IMR-90 (cell line): ENCODE measurements around the gene SYNGR2. TPM values are rescaled to one million over a fixed set of nuclear protein-coding genes. Genes with fewer than 3 reads are reported as not detected.

Experiments
- ATAC-seq: fragments of 200-7000 bp; cut with Tn5 transposase; 2 replicates; pipeline ENCODE4 v1.9.1; 2020; ENCODE audit warnings: low read depth, mild to moderate bottlenecking, moderate library complexity
- BruUV-seq: library from RNA; stranded (reverse); fragments of 400-500 nt; replicated peaks from 2 replicates; lab custom pipeline; 2021; lab: Mats Ljungman, UMichigan
- CTCF ChIA-PET: fragments of 300-600 bp; formaldehyde crosslinking; extraction: SDS; loops from one replicate; lab custom pipeline; 2021; ENCODE audit warnings: antibody characterized with exemption; lab: Yijun Ruan, JAX
- POLR2A ChIA-PET: fragments of 300-600 bp; sonication (Branson Sonifier 250); formaldehyde crosslinking; loops from one replicate; lab custom pipeline; 2022; ENCODE audit warnings: antibody characterized with exemption; ENCODE audit not compliant: unreplicated experiment; lab: Charles Lee
- DNase-seq: peaks from one replicate; pipeline ENCODE4 v3.0.0; 2013
- H2AFZ ChIP-seq: replicated peaks from 2 replicates; pipeline ENCODE3; 2013; ENCODE audit warnings: low read length, mild to moderate bottlenecking; ENCODE audit not compliant: poor library complexity
- H2AK5ac ChIP-seq: 2 replicates; pipeline ENCODE4 v1.6.1; 2013; ENCODE audit warnings: low read depth, low read length, inconsistent platforms
- H2AK9ac ChIP-seq: replicated peaks from 2 replicates; pipeline ENCODE3; 2013; ENCODE audit warnings: mild to moderate bottlenecking, low read depth, low read length, moderate library complexity; ENCODE audit not compliant: poor library complexity
- H2BK120ac ChIP-seq: 2 replicates; pipeline ENCODE4 v1.6.1; 2013; ENCODE audit warnings: low read depth, low read length, inconsistent platforms
- H2BK15ac ChIP-seq: 3 replicates; pipeline ENCODE4 v1.6.1; 2013; ENCODE audit warnings: low read depth, low read length, inconsistent platforms
- H2BK20ac ChIP-seq: 2 replicates; pipeline ENCODE4 v1.6.1; 2013; ENCODE audit warnings: low read depth, mild to moderate bottlenecking, inconsistent platforms, low read length, moderate library complexity
- H2BK5ac ChIP-seq: 2 replicates; pipeline ENCODE4 v1.6.1; 2013; ENCODE audit warnings: mild to moderate bottlenecking, low read depth, low read length, inconsistent platforms; ENCODE audit not compliant: poor library complexity, severe bottlenecking
- H3K14ac ChIP-seq: replicated peaks from 2 replicates; pipeline ENCODE4 v1.6.1; 2013; ENCODE audit warnings: low read depth, low read length, inconsistent platforms
- H3K18ac ChIP-seq: 2 replicates; pipeline ENCODE4 v1.6.1; 2013; ENCODE audit warnings: low read depth, low read length, control low read depth
- H3K23ac ChIP-seq: 2 replicates; pipeline ENCODE4 v1.6.1; 2013; ENCODE audit warnings: low read depth, low read length, inconsistent platforms
- H3K27ac ChIP-seq: 2 replicates; pipeline ENCODE4 v1.5.1; 2013; ENCODE audit warnings: mild to moderate bottlenecking, control low read depth, low read length; ENCODE audit not compliant: insufficient read depth
- H3K27me3 ChIP-seq: 2 replicates; pipeline ENCODE4 v1.6.1; 2013; ENCODE audit warnings: low read length; ENCODE audit not compliant: control insufficient read depth, insufficient read depth
- H3K36me3 ChIP-seq: 2 replicates; pipeline ENCODE4 v1.6.1; 2013; ENCODE audit warnings: low read length, mixed read lengths; ENCODE audit not compliant: control insufficient read depth, insufficient read depth
- H3K4ac ChIP-seq: 2 replicates; pipeline ENCODE4 v1.6.1; 2013; ENCODE audit warnings: low read depth, low read length, inconsistent platforms
- H3K4me1 ChIP-seq: 2 replicates; pipeline ENCODE4 v1.6.1; 2013; ENCODE audit warnings: low read length, mixed read lengths; ENCODE audit not compliant: control insufficient read depth, insufficient read depth
- H3K4me2 ChIP-seq: 2 replicates; pipeline ENCODE4 v1.6.1; 2013; ENCODE audit warnings: low read depth, mild to moderate bottlenecking, control low read depth, low read length, moderate library complexity
- H3K4me3 ChIP-seq: 2 replicates; pipeline ENCODE4 v1.5.1; 2013; ENCODE audit warnings: low read depth, mild to moderate bottlenecking, control low read depth, low read length, moderate library complexity; ENCODE audit not compliant: insufficient read depth
- H3K56ac ChIP-seq: 2 replicates; pipeline ENCODE4 v1.6.1; 2013; ENCODE audit warnings: low read length, inconsistent platforms; ENCODE audit not compliant: insufficient read depth; ENCODE audit errors: extremely low read depth
- H3K79me1 ChIP-seq, 2 experiments: 2 replicates each; pipeline ENCODE4 v1.6.1; 2013; ENCODE audit warnings: low read length in 2 of 2, inconsistent platforms in 1 of 2, low read depth in 1 of 2
- H3K9ac ChIP-seq: 2 replicates; pipeline ENCODE4 v1.6.1; 2013; ENCODE audit warnings: low read depth, low read length, control low read depth
- H3K9me1 ChIP-seq: 2 replicates; pipeline ENCODE4 v1.6.1; 2013; ENCODE audit warnings: low read length, inconsistent platforms; ENCODE audit not compliant: insufficient read depth
- H3K9me3 ChIP-seq: 2 replicates; pipeline ENCODE4 v1.6.1; 2013; ENCODE audit warnings: low read length; ENCODE audit not compliant: control insufficient read depth, insufficient read depth
- H4K20me1 ChIP-seq: 2 replicates; pipeline ENCODE4 v1.6.1; 2013; ENCODE audit warnings: low read length, inconsistent platforms; ENCODE audit not compliant: insufficient read depth
- H4K5ac ChIP-seq: 2 replicates; pipeline ENCODE4 v1.6.1; 2013; ENCODE audit warnings: mild to moderate bottlenecking, low read depth, low read length, control low read depth
- H4K8ac ChIP-seq, 2 experiments: 2 replicates each; pipeline ENCODE4 v1.6.1; 2013; ENCODE audit warnings: low read depth in 2 of 2, low read length in 2 of 2, control low read depth in 1 of 2, inconsistent platforms in 1 of 2
- H4K91ac ChIP-seq: 2 replicates; pipeline ENCODE4 v1.6.1; 2013; ENCODE audit warnings: low read depth, low read length, inconsistent platforms; ENCODE audit not compliant: insufficient read depth
- BHLHE40 ChIP-seq: fragments of 150-350 bp; IDR thresholded peaks from 2 replicates; pipeline ENCODE4 v1.6.1; 2016; ENCODE audit warnings: mild to moderate bottlenecking, low read depth, low read length
- CHD1 ChIP-seq: IDR thresholded peaks from 2 replicates; pipeline ENCODE4 v1.6.1; 2012; ENCODE audit warnings: low read depth, low read length, improper control_type of control experiment
- CTCF ChIP-seq: conservative IDR thresholded peaks from 2 replicates; pipeline ENCODE4 v1.5.1; 2012; ENCODE audit warnings: mild to moderate bottlenecking, low read depth, low read length, improper control_type of control experiment
- ELK1 ChIP-seq: fragments of 150-350 bp; IDR thresholded peaks from 2 replicates; pipeline ENCODE4 v1.6.1; 2016; ENCODE audit warnings: low read depth, mild to moderate bottlenecking, low read length, moderate library complexity, borderline replicate concordance
- FOS ChIP-seq: fragments of 150-350 bp; IDR thresholded peaks from 2 replicates; pipeline ENCODE4 v1.6.1; 2016; ENCODE audit warnings: low read depth, low read length
- MAFK ChIP-seq: IDR thresholded peaks from 2 replicates; pipeline ENCODE4 v1.6.1; 2012; ENCODE audit warnings: low read depth, low read length, improper control_type of control experiment
- MAZ ChIP-seq: IDR thresholded peaks from 2 replicates; pipeline ENCODE4 v1.6.1; 2012; ENCODE audit warnings: low read depth, mild to moderate bottlenecking, low read length, improper control_type of control experiment, moderate library complexity, borderline replicate concordance
- MXI1 ChIP-seq: IDR thresholded peaks from 2 replicates; pipeline ENCODE4 v1.6.1; 2012; ENCODE audit warnings: low read depth, mild to moderate bottlenecking, low read length, moderate library complexity, borderline replicate concordance
- NFE2L2 ChIP-seq: fragments of 150-350 bp; IDR thresholded peaks from 2 replicates; pipeline ENCODE4 v1.6.1; 2016; ENCODE audit warnings: low read depth, mild to moderate bottlenecking, low read length
- POLR2A ChIP-seq: IDR thresholded peaks from 2 replicates; pipeline ENCODE4 v1.6.1; 2012; ENCODE audit warnings: mild to moderate bottlenecking, low read depth, low read length
- RAD21 ChIP-seq: IDR thresholded peaks from 2 replicates; pipeline ENCODE4 v1.6.1; 2012; ENCODE audit warnings: low read length, improper control_type of control experiment
- RCOR1 ChIP-seq: IDR thresholded peaks from 2 replicates; pipeline ENCODE4 v1.6.1; 2012; ENCODE audit warnings: mild to moderate bottlenecking, low read length, improper control_type of control experiment; ENCODE audit not compliant: insufficient replicate concordance
- RFX5 ChIP-seq: IDR thresholded peaks from 2 replicates; pipeline ENCODE4 v1.8.0; 2012; ENCODE audit warnings: low read depth, mild to moderate bottlenecking, low read length, moderate library complexity
- SMC3 ChIP-seq: fragments of 150-350 bp; IDR thresholded peaks from 2 replicates; pipeline ENCODE4 v1.6.1; 2016; ENCODE audit warnings: low read depth, mild to moderate bottlenecking, antibody characterized with exemption, low read length, moderate library complexity
- USF2 ChIP-seq: fragments of 150-350 bp; IDR thresholded peaks from 2 replicates; pipeline ENCODE4 v1.6.1; 2017; ENCODE audit warnings: mild to moderate bottlenecking, antibody characterized with exemption, low read length, low read depth
- WGBS, 2 experiments: methylation state at CpG; one replicate each; pipeline versions ENCODE4 v1.1.5 to v1.1.7; 2013; ENCODE audit warnings: missing lambda C conversion rate in 2 of 2; ENCODE audit not compliant: insufficient read length in 1 of 2; ENCODE audit errors: extremely low coverage in 2 of 2; 5-methylcytosine and 5-hydroxymethylcytosine counted together
- dilution Hi-C: fragments of 300-500 bp; cut with HindIII; formaldehyde crosslinking; loops from one replicate; pipeline ENCODE4 v1.14.3; 2018; ENCODE audit warnings: low sequenced_read_pairs; ENCODE audit not compliant: unreplicated experiment
- in situ Hi-C: fragments of 300-500 bp; cut with MboI; formaldehyde crosslinking; loops from 3 replicates; pipeline ENCODE4 v1.14.3; 2019; ENCODE audit warnings: low sequenced_read_pairs, inconsistent platforms, mixed read lengths
- intact Hi-C: fragments of 100-400 bp; cut with micrococcal nuclease; formaldehyde crosslinking; loops from 2 replicates; pipeline ENCODE4 v1.10.0; 2022
- polyA plus RNA-seq, 3 experiments: library from polyadenylated mRNA; depleted of rRNA; stranded (reverse); fragments of >200 nt; gene quantifications; 2 replicates each; pipeline ENCODE4 v1.2.3, GENCODE V29; 2012; ENCODE audit warnings: low replicate concordance in 1 of 3
- total RNA-seq: library from RNA; depleted of rRNA; stranded (reverse); fragments of >200 nt; gene quantifications from 2 replicates; pipeline ENCODE4 v1.2.3, GENCODE V29; 2012

SYNGR2 gene
- total and polyA plus RNA-seq, 2 of the 4 experiments (the other 2 are of a cell fraction), result 11.1 to 63.1 TPM

- Histone ChIP-seq H3K9ac (no peak overlapping the region), H3K23ac (no peak overlapping the region), H2BK20ac (no peak overlapping the region), H4K8ac (no peak overlapping the region), H2BK15ac (no peak overlapping the region), H3K27ac (no peak overlapping the region), H3K56ac (no peak overlapping the region), H3K9me3 (no peaks in the 10 kb centered on the region), H2BK5ac (no peak overlapping the region), H4K5ac (no peak overlapping the region), H2AK9ac (no peak overlapping the region), H2AK5ac (no peak overlapping the region), H3K4me1 (no peaks in the 10 kb centered on the region), H3K4ac (no peak overlapping the region), H3K36me3 (peaks cover 4% of the 10 kb centered on the region; the same call in 1 of the 2 replicates), H4K20me1 (no peaks in the 10 kb centered on the region), H2AFZ (no peak overlapping the region), H3K18ac (no peak overlapping the region), H3K14ac (no peak overlapping the region), H3K27me3 (no peaks in the 10 kb centered on the region), H2BK120ac (no peak overlapping the region), H3K9me1 (no peaks in the 10 kb centered on the region), H3K4me3 (no peak overlapping the region), H3K79me1 (no peaks in the 10 kb centered on the region; a peak in 1 of 4 replicates), H4K91ac (no peak overlapping the region), H3K4me2 (no peak overlapping the region)
- DNase-seq (no peak), ATAC-seq (no peak)
- ChIA-PET POLR2A (no interaction called here), CTCF (no interaction called here)
- dilution Hi-C loops (no loop called here), in situ Hi-C loops (no loop called here), intact Hi-C loops (no loop called here)
- 90% methylated on average over 2 of the region's 7 CpGs; no CpG with 5 or more reads in 1 of the 2 experiments for WGBS, 2 experiments
- TF ChIP-seq MXI1, result no peak
- no peak for TF ChIP-seq CHD1
- no peak for TF ChIP-seq ELK1
- no peak for TF ChIP-seq SMC3
- TF ChIP-seq NFE2L2, result no peak
- no peak for TF ChIP-seq MAZ
- TF ChIP-seq POLR2A, result no peak
- no peak for TF ChIP-seq MAFK
- TF ChIP-seq RAD21, result no peak
- no peak for TF ChIP-seq RFX5
- no peak for TF ChIP-seq CTCF
- no peak for TF ChIP-seq USF2
- no peak for TF ChIP-seq FOS
- no peak for TF ChIP-seq BHLHE40
- no peak for TF ChIP-seq RCOR1
- no TSS peak for BruUV-seq
Measured at GRCh38 chr17:78206298-78206697, 37.9 kb downstream of the SYNGR2 start.
